ENCODE results near the gene CHST5.
A peak's percentile ranks its signal among the peaks of the same experiment; 100 is the strongest.
"Not testable (repeated sequence)": the region's sequence is repeated elsewhere in the genome, so short reads cannot be mapped to it uniquely, and the experiment has no call there.

Gene CHST5

GRCh38 chr16:75506107-75506506 lies 29.8 kb downstream of the CHST5 start:
- Mint-ChIP-seq H3K4me3 (no peak overlapping the region), H3K27ac (no peak overlapping the region), H3K27me3 (ENCODE audit: low read depth) (peaks cover 11% of the 10 kb centered on the region), H3K9me3 (no peaks in the 10 kb centered on the region), H3K36me3 (ENCODE audit: low read depth) (no peaks in the 10 kb centered on the region), H3K4me1 (peaks cover 12% of the 10 kb centered on the region)
- TF ChIP-seq CTCF (IDR thresholded peaks at IDR 0.05; ENCODE audit: unreplicated experiment in 3 of 3), result no peak

GRCh38 chr16:75503801-75504200 lies 32.1 kb downstream of the CHST5 start:
- H3K27ac Mint-ChIP-seq, result no peak overlapping the region
- H3K9me3 Mint-ChIP-seq, result no peaks in the 10 kb centered on the region
- TF ChIP-seq CTCF (IDR thresholded peaks at IDR 0.05; ENCODE audit: unreplicated experiment in 3 of 3), result no peak
- H3K4me1 Mint-ChIP-seq, result peaks cover 12% of the 10 kb centered on the region
- H3K27me3 Mint-ChIP-seq (ENCODE audit: low read depth), result peaks cover 10% of the 10 kb centered on the region
- no peaks in the 10 kb centered on the region for H3K36me3 Mint-ChIP-seq (ENCODE audit: low read depth)
- H3K4me3 Mint-ChIP-seq, result no peak overlapping the region

- no peaks in the 10 kb centered on the region for H3K9me3 Mint-ChIP-seq
- H3K4me1 Mint-ChIP-seq, result peaks cover 12% of the 10 kb centered on the region
- no peaks in the 10 kb centered on the region for H3K36me3 Mint-ChIP-seq (ENCODE audit: low read depth)
These were observed 32.8 kb downstream of the CHST5 start for GRCh38 chr16:75502916-75503605.

GRCh38 chr16:75501820-75502219 lies 34.1 kb downstream of the CHST5 start:
- Mint-ChIP-seq H3K27ac (peak overlapping the region in 1 of 3 experiments; percentile 29), H3K27me3 (ENCODE audit: low read depth) (peaks cover 11% of the 10 kb centered on the region)

More at GRCh38 chr16:75502916-75503605, 32.8 kb downstream of the CHST5 start:
- H3K27ac Mint-ChIP-seq, result no peak overlapping the region
- H3K27me3 Mint-ChIP-seq (ENCODE audit: low read depth), result peaks cover 5% of the 10 kb centered on the region
- no peak for TF ChIP-seq CTCF (IDR thresholded peaks at IDR 0.05; ENCODE audit: unreplicated experiment in 3 of 3)
- H3K4me3 Mint-ChIP-seq, result no peak overlapping the region

GRCh38 chr16:75501359-75501758 lies 34.5 kb downstream of the CHST5 start:
- Mint-ChIP-seq H3K4me3 (no peak overlapping the region), H3K27ac (no peak overlapping the region), H3K27me3 (ENCODE audit: low read depth) (peaks cover 12% of the 10 kb centered on the region), H3K4me1 (peaks cover 17% of the 10 kb centered on the region), H3K36me3 (ENCODE audit: low read depth) (no peaks in the 10 kb centered on the region), H3K9me3 (no peaks in the 10 kb centered on the region)
- no peak for TF ChIP-seq CTCF (IDR thresholded peaks at IDR 0.05; ENCODE audit: unreplicated experiment in 3 of 3)

More at GRCh38 chr16:75501820-75502219, 34.1 kb downstream of the CHST5 start:
- H3K4me1 Mint-ChIP-seq, result peaks cover 22% of the 10 kb centered on the region
- not testable (repeated sequence) for H3K36me3 Mint-ChIP-seq (ENCODE audit: low read depth); H3K9me3 Mint-ChIP-seq; H3K4me3 Mint-ChIP-seq

GRCh38 chr16:75498605-75499322 lies 37.1 kb downstream of the CHST5 start:
- peaks cover 24% of the 10 kb centered on the region for H3K4me1 Mint-ChIP-seq
- H3K9me3 Mint-ChIP-seq; H3K36me3 Mint-ChIP-seq (ENCODE audit: low read depth); H3K27ac Mint-ChIP-seq; H3K4me3 Mint-ChIP-seq: not testable (repeated sequence)
- H3K27me3 Mint-ChIP-seq (ENCODE audit: low read depth), result peaks cover 23% of the 10 kb centered on the region

- peaks cover 30% of the 10 kb centered on the region for H3K27me3 Mint-ChIP-seq (ENCODE audit: low read depth)
- H3K27ac Mint-ChIP-seq, result peak overlapping the region in 1 of 3 experiments; percentile 37
- peak overlapping the region in 1 of 3 experiments; percentile 36 for H3K4me3 Mint-ChIP-seq
- no peak for TF ChIP-seq CTCF (IDR thresholded peaks at IDR 0.05; ENCODE audit: unreplicated experiment in 3 of 3)
- no peaks in the 10 kb centered on the region for H3K9me3 Mint-ChIP-seq
- peaks cover 24% of the 10 kb centered on the region for H3K4me1 Mint-ChIP-seq
- H3K36me3 Mint-ChIP-seq (ENCODE audit: low read depth), result no peaks in the 10 kb centered on the region
These were observed 38.4 kb downstream of the CHST5 start for GRCh38 chr16:75497558-75497957.

Measured in nephron (organoid).